Muscle of leg (tissue), 11 donors: ENCODE results near the gene PCYT1A. TPM values are rescaled to one million over a fixed set of nuclear protein-coding genes. Genes with fewer than 3 reads are reported as not detected.
"Not testable (repeated sequence)": the region's sequence is repeated elsewhere in the genome, so short reads cannot be mapped to it uniquely, and the experiment has no call there.

Experiments
- DNase-seq: peaks from one replicate; pipeline ENCODE4 v3.0.0; 2013
- H3K27ac ChIP-seq: one replicate; pipeline ENCODE4 v1.5.1; 2013; ENCODE audit warnings: mild to moderate bottlenecking, low read length, control low read depth
- H3K27me3 ChIP-seq: one replicate; pipeline ENCODE4 v1.6.1; 2013; ENCODE audit warnings: low read length; ENCODE audit not compliant: control insufficient read depth, insufficient read depth
- H3K36me3 ChIP-seq: one replicate; pipeline ENCODE4 v1.6.1; 2013; ENCODE audit warnings: low read length; ENCODE audit not compliant: control insufficient read depth, insufficient read depth
- H3K4me1 ChIP-seq: one replicate; pipeline ENCODE4 v1.6.1; 2013; ENCODE audit warnings: low read length; ENCODE audit not compliant: control insufficient read depth, insufficient read depth
- H3K4me3 ChIP-seq: one replicate; pipeline ENCODE4 v1.5.1; 2013; ENCODE audit warnings: low read length, control low read depth
- H3K9me3 ChIP-seq: replicated peaks from 2 replicates; pipeline ENCODE4 v1.6.1; 2013; ENCODE audit warnings: low read depth, low read length; ENCODE audit not compliant: control insufficient read depth
- WGBS: methylation state at CpG from one replicate; pipeline ENCODE4 v1.1.5; 2013; ENCODE audit warnings: missing lambda C conversion rate; ENCODE audit not compliant: insufficient coverage; 5-methylcytosine and 5-hydroxymethylcytosine counted together
- polyA plus RNA-seq, 8 donors: library from polyadenylated mRNA; unstranded; fragments of 120-200 nt; gene quantifications; one replicate each; pipeline versions ENCODE4 v1.2.1 to v1.2.3, GENCODE V29; 2013; ENCODE audit warnings: inconsistent platforms in 1 of 8, low replicate concordance in 1 of 8; ENCODE audit not compliant: insufficient read length in 8 of 8, insufficient read depth in 1 of 8
- total RNA-seq: library from RNA; stranded (reverse); fragments of 120-200 nt; gene quantifications from one replicate; pipeline ENCODE4 v1.2.4, GENCODE V29; 2013

The PCYT1A gene
- total and polyA plus RNA-seq, 9 donors: 29.9 to 41.9 (median 37.4) TPM

DNA sequence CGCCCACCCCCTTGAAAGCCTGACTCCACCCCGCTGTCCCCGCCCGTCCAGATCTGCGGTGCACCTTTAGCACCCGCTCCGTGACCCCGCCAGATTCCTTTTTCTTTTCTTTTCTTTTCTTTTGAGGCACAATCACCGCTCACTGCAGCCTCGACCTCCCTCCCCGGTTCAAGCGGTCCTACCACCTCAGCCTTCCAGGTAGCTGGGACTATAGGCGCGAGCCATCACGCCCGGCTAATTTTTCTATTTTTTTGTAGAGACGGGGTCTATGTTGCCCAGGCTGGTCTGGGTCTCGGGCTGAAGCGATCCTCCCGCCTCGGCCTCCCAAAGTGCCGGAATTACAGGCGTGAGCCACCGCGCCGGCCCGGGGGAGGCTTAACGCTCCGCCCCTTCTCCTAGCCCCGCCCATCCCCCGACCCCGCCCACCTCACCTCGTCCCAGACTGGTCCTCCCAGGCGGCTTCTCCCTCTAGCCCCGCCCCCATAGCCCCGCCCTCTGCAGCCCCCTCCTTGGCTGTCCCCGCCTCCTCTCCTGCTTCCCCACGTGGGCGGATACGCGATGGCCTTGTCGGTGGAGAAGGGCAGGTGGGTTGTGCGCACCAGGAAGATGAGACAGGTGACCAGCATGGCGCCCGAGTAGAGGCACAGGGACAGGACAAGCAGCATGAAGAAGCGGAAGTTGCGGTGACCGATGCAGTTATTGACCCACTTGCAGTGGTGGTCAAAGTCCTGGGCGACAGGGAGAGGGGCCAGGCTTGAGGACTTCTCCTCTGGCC lies 79.5 kb downstream of the PCYT1A start:
- Histone ChIP-seq H3K9me3 (no peaks in the 10 kb centered on the region), H3K36me3 (no peaks in the 10 kb centered on the region), H3K4me3 (peak overlapping the region; percentile 26), H3K27ac (no peak overlapping the region), H3K27me3 (peaks cover 18% of the 10 kb centered on the region), H3K4me1 (peaks cover 4% of the 10 kb centered on the region)
- DNase-seq: no peak
- WGBS: 30% methylated on average over 37 of the region's 49 CpGs

- no peaks in the 10 kb centered on the region for H3K36me3 ChIP-seq
- H3K4me1 ChIP-seq: peaks cover 9% of the 10 kb centered on the region
- peaks cover 18% of the 10 kb centered on the region for H3K27me3 ChIP-seq
- no peak for DNase-seq
- no peaks in the 10 kb centered on the region for H3K9me3 ChIP-seq
- 18% methylated on average over 23 of the region's 70 CpGs for WGBS
- H3K27ac ChIP-seq: no peak overlapping the region
- H3K4me3 ChIP-seq: peak overlapping the region; percentile 9
Observed at GRCh38 chr3:196207159-196207832, 80.2 kb downstream of the PCYT1A start.

DNA sequence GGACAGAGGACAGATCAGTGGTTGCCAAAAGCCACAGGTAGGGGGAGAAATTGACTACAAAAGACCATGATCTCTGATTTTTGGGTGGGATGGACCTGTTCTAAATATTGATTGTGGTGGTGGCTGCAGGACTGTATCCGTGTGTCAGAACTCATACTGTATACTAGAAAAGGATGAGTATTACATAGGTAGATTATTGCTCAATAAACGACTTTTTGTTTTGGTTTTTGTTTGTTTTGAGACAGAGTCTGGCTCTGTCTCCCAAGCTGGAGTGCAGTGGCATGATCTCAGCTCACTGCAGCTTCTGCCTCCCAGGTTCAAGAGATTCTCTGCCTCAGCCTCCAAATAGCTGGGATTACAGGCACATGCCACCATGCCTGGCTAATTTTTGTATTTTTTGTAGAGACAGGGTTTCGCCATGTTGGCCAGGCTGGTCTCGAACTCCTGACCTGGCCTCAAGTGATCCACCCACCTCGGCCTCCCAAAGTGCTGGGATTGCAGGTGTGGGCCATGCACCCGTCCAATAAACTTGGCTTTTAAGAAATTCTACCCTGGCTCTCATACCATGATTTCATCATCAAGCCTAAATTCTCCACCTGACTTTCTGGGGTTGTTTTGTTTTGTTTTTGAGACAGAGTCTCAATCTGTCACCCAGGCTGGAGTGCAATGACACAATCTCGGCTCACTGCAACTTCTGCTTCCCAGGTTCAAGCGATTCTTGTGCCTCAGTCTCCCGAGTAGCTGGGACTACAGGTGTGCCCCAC lies 81.9 kb downstream of the PCYT1A start:
- 94% methylated on average over 8 of the region's 9 CpGs for WGBS
- H3K9me3 ChIP-seq, H3K4me3 ChIP-seq, H3K27ac ChIP-seq, H3K4me1 ChIP-seq, DNase-seq, H3K36me3 ChIP-seq: not testable (repeated sequence)
- H3K27me3 ChIP-seq: peaks cover 15% of the 10 kb centered on the region

GRCh38 chr3:196203846-196204245 lies 83.7 kb downstream of the PCYT1A start:
- H3K9me3 ChIP-seq: no peaks in the 10 kb centered on the region
- WGBS: no CpG with 5 or more reads among the region's 3 CpGs
- no peak for DNase-seq
- no peaks in the 10 kb centered on the region for H3K36me3 ChIP-seq
- H3K27ac ChIP-seq: no peak overlapping the region
- peaks cover 9% of the 10 kb centered on the region for H3K4me1 ChIP-seq
- H3K27me3 ChIP-seq: peaks cover 15% of the 10 kb centered on the region
- H3K4me3 ChIP-seq: no peak overlapping the region

DNA sequence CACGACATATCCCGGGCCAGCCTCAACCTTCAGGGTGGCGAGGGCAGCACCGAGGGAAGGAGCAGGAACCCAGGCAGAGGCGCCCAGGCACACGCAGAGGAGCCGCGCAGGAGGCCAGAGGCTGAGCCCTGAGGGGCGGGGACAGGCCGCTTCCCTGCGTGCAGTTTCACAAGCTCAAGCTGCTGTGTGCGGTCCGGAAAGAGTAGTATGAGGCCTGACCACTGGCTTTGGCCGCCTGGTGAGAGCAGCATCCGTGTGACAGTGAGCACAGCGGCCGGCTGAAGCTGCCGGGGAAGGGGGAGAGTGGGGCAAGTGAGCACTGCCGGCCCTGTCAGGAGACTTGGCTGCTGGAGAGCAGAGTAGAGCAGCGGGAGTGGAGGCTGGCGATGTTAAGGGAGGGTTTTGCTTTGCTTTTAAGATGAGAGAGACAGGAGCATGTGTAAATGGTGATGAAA lies 85.0 kb downstream of the PCYT1A start:
- 28% methylated on average over 21 of the region's 21 CpGs for WGBS
- no peak overlapping the region for H3K4me3 ChIP-seq
- peak; percentile 80 for DNase-seq
- H3K27me3 ChIP-seq: peaks cover 10% of the 10 kb centered on the region
- H3K4me1 ChIP-seq: peaks cover 5% of the 10 kb centered on the region
- no peaks in the 10 kb centered on the region for H3K36me3 ChIP-seq
- H3K9me3 ChIP-seq: no peaks in the 10 kb centered on the region
- H3K27ac ChIP-seq: no peak overlapping the region

DNA sequence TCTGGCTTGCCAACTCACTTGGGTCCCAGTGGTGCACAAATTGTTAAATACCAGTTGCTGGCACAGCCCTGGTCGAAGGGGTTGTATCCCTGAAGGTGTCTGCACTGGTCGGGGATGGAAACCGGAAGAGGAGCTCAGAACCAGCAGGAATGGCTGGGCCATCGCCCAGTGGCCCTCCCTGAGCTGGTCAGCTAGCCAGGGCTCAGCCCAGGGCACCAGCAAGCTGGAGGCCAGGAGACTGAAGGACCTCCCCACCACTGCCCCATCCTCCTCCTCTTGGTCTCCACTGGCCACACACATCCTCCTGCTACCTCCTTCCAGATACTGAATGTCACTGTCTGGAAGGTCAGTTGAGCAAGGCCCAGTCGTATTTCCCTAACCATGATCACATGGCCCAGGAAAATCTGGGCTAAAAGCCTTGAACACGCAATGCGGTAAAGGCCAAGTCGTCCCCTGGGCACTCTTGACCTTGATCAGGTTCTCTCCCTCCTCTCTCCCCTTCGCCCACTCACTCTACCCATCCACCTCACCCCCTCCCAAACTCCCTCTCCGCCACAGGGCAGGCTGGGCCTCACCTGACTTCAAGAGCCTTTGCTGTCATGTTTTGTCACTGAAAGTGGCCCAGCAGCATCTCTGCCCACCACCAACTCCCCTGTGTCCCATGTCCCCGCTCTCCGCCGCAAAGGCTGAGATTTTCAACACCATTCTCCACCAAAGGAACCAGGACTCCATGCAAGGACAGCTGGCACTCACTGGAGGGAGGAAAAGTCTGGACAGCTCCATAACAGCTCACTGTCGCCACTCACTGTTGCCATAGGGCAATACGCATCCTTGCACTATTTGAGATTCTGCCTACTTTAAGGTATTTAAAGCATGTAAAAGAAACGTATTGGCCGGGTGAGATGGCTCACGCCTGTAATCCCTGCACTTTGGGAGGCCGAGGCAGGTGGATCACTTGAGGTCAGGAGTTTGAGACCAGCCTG lies 88.5 kb downstream of the PCYT1A start:
- no peaks in the 10 kb centered on the region for H3K27me3 ChIP-seq
- peaks cover 9% of the 10 kb centered on the region for H3K4me1 ChIP-seq
- DNase-seq: no peak
- H3K27ac ChIP-seq: no peak overlapping the region
- WGBS: 72% methylated on average over 10 of the region's 19 CpGs
- H3K4me3 ChIP-seq: no peak overlapping the region
- no peaks in the 10 kb centered on the region for H3K9me3 ChIP-seq
- H3K36me3 ChIP-seq: no peaks in the 10 kb centered on the region

GRCh38 chr3:196198081-196198675 lies 89.3 kb downstream of the PCYT1A start:
- no peaks in the 10 kb centered on the region for H3K36me3 ChIP-seq
- peaks cover 14% of the 10 kb centered on the region for H3K4me1 ChIP-seq
- no peak for DNase-seq
- H3K27me3 ChIP-seq: no peaks in the 10 kb centered on the region
- no peak overlapping the region for H3K27ac ChIP-seq
- no peaks in the 10 kb centered on the region for H3K9me3 ChIP-seq
- no peak overlapping the region for H3K4me3 ChIP-seq
- WGBS: 86% methylated on average over 11 of the region's 15 CpGs

DNA sequence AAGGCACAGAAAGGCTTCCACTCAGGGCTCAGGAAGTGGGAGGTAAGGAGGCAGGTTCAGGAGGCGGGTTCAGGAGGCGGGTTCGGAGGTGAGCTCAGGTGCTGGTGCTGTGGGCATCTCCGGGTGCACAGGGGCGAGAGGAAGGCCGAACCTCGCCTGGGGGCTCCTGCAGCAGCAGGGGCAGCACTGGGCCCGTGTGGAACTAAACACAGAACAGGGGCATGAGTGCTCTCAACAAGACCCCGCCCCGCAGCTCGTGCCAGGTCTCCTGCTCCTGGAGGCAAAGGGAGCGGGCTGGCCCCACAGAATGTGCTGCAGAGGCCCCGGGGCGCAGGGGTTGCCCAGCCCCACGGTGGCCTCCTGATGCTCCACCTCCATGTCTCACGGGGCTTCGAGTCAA lies 90.0 kb downstream of the PCYT1A start:
- WGBS: 85% methylated on average over 12 of the region's 17 CpGs
- Histone ChIP-seq H3K36me3 (no peaks in the 10 kb centered on the region), H3K4me1 (peaks cover 19% of the 10 kb centered on the region), H3K9me3 (no peaks in the 10 kb centered on the region), H3K4me3 (no peak overlapping the region), H3K27ac (no peak overlapping the region), H3K27me3 (no peaks in the 10 kb centered on the region)
- DNase-seq: no peak

DNA sequence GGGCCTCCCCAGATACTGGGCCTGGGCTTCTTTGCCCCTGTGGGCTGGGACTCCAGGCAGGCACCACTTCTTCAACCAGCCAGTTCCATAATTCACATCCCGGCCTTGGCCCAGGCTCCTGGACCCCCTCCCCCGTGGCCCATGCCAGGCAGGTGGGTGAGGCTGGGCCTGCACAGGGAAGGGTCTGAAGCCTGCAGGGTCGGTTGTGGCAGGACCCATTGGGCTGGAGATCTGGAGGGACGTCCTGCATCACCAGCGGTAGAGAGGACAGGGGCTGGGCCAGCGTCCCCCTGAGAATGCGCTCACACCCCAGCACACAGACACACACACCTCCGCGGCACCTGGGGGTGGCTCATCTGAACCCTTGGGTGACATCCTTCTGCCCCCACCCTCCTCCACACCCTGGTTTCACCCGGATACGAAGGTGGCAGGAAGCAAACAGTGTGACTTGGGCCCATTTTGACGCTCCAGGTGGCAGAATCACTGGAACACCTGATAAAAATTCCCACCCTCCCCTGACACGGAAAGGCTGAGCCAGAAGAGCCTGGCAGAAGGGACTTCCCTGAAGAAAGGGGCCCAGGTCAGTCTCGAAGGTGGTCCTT lies 91.8 kb downstream of the PCYT1A start:
- H3K27me3 ChIP-seq: no peaks in the 10 kb centered on the region
- 86% methylated on average over 11 of the region's 14 CpGs for WGBS
- H3K9me3 ChIP-seq: no peaks in the 10 kb centered on the region
- H3K36me3 ChIP-seq: no peaks in the 10 kb centered on the region
- peaks cover 30% of the 10 kb centered on the region for H3K4me1 ChIP-seq
- H3K4me3 ChIP-seq: no peak overlapping the region
- DNase-seq: no peak
- H3K27ac ChIP-seq: no peak overlapping the region
